Choroid plexus epithelial cell (primary cell): ENCODE results near the gene WT1.
A peak's percentile ranks its signal among the peaks of the same experiment; 100 is the strongest.
"Not testable (repeated sequence)": the region's sequence is repeated elsewhere in the genome, so short reads cannot be mapped to it uniquely, and the experiment has no call there.

Source experiments
- DNase-seq: peaks from one replicate; pipeline ENCODE4 v3.0.0-alpha.2; 2010; ENCODE audit warnings: low read depth
- H3K4me3 ChIP-seq: 2 replicates; pipeline ENCODE4 v1.5.1; 2011; ENCODE audit warnings: low read depth, mild to moderate bottlenecking, control low read depth, low read length, moderate library complexity
- TF ChIP-seq, protein P1 (sequence below): conservative IDR thresholded peaks from 2 replicates; pipeline ENCODE4 v1.5.1; 2011; ENCODE audit warnings: low read depth, mild to moderate bottlenecking, control low read depth, inconsistent platforms, low read length, moderate library complexity

WT1 gene

DNA sequence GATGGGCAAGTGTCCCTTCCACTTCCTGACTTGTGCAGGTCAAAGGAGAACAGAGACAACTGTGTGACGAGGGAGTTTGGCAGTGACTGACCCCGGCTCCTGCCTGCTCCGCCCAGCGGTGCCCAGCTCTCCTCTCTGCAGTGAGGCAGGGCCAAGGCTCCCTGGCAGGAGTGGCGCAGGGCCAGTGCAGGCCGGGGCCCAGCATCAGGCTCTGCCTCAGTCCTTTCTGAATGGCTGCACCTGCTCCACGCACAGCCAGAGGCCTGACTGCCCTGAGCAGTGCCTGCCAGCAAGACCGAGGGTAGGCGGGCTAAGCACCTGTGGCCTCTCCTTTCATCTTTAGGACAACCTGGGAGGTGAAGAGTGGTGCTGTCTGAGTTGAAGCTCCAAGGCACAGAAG is 54.2 kb downstream of the WT1 start:
- DNase-seq: no peak
- TF ChIP-seq, protein P1, sequence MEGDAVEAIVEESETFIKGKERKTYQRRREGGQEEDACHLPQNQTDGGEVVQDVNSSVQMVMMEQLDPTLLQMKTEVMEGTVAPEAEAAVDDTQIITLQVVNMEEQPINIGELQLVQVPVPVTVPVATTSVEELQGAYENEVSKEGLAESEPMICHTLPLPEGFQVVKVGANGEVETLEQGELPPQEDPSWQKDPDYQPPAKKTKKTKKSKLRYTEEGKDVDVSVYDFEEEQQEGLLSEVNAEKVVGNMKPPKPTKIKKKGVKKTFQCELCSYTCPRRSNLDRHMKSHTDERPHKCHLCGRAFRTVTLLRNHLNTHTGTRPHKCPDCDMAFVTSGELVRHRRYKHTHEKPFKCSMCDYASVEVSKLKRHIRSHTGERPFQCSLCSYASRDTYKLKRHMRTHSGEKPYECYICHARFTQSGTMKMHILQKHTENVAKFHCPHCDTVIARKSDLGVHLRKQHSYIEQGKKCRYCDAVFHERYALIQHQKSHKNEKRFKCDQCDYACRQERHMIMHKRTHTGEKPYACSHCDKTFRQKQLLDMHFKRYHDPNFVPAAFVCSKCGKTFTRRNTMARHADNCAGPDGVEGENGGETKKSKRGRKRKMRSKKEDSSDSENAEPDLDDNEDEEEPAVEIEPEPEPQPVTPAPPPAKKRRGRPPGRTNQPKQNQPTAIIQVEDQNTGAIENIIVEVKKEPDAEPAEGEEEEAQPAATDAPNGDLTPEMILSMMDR: no peak

DNA sequence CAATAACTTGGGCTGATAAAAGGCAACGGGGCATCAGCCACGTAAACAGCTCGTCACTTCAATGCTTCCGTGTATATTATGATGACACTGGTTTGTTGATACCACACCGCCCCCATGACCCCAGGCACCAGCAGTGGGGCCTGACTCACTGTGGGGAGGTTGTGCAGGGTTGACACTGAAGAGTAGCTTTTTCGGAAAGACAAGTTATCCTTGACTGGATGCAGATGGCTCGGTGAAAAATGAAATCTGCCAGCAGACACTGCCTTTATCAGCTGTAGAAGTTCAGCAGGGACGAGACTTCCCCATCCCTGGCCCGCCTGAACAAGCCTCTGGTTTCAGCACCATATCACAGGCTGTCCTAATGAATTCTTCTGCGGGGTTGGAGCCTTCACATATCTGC is 55.6 kb downstream of the WT1 start:
- TF ChIP-seq, protein P1: no peak
- no peak overlapping the region for H3K4me3 ChIP-seq
- no peak for DNase-seq

More for the DNA sequence above, 54.2 kb downstream of the WT1 start:
- no peak overlapping the region for H3K4me3 ChIP-seq

DNA sequence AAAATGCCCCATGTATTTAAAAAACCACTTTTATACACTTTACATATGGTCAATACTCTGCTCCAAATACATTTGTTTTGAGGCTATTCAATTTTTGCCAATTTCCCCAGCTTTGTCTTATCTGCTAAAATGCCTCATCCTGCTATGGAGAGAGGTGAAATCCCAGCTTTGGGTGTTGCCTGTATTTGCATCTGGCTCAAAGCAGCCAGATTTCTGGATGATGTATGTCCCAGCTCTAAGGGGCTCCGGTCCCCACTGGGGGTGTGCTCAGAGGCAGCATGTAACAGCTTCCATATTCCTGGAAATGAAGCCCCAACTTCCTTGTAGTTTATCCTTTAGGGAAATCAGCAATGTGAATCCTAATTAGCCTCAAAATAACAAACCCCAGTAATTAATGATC is 59.5 kb downstream of the WT1 start:
- DNase-seq: no peak
- H3K4me3 ChIP-seq: no peak overlapping the region
- TF ChIP-seq, protein P1: no peak

DNA sequence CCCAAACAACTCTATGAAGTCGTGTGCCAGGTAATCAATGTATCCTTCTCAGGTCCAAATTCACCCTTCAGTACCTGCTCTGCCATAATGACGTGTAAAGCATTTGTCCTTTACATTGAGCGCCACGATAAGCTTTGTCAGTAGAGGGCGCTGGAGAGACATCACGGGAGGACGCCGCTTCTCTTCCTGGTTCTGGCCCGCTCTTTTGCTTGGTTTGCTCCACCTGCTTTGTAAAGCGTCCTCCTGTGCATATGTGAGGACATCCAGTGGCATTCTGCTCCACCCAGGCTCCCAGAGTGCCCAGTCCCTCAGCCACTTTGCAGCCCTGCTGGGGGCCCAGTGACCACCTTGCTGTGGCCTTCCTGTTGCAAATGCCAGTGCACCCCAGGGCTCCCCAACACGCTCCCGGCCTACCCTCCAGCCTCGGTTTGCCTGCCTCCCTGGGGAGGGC is 61.1 kb downstream of the WT1 start:
- H3K4me3 ChIP-seq: no peak overlapping the region
- peak; percentile 46 for DNase-seq
- TF ChIP-seq, protein P1: peak; percentile 69

DNA sequence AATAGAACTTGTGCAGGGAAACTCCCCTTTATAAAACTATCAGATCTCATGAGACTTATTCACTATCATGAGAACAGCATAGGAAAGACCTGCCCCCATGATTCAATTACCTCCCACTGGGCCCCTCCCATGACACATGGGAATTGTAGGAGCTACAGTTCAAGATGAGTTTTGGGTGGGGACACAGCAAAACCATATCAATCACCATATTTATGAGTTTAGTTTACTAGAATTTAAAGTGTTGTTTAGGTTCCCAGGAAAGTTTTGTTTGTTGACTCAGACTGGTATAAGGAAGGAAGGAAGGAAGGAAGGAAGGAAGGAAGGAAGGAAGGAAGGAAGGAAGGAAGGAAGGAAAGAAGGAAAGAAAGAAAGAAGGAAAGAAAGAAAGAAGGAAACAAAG is 65.4 kb downstream of the WT1 start:
- DNase-seq, H3K4me3 ChIP-seq: not testable (repeated sequence)

DNA sequence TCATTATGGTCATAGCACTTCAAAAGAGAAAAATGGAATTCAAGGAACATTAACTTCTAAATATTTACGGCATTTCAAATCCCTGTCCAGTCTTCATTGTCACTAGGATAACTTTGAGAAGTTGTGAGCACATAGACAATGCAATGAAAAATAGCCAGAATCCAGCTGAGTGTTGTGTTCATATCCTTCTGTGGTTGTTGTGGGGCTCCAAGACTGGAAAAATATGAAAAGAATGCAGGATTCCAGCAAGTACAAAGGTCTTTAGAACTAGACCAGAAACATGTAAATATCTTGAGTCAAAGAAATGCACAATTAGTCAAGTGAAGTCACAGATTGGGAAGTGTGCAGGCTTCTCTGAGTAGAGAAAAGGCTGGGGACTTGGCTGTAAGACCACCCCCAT is 68.7 kb downstream of the WT1 start:
- peak; percentile 59 for DNase-seq
- no peak overlapping the region for H3K4me3 ChIP-seq
- TF ChIP-seq, protein P1: no peak

DNA sequence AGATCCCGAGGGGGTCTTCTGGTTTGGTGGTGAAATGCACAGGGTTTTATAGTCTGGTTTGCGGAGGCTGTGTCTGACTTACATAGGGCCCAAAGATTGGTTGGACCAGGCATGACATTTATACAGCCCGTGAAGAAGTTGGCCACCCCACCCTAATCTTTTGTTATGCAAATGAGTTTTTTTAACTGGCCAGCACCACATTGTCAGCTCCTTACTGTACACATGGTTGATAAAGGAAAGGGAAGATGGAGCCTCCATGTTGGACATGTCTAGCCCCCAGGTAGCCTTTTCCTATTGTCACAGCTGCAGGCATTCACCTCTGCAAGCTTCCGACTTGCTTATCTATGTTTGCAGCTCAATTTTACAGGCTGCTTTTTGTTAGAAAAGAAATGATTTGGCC is 70.1 kb downstream of the WT1 start:
- H3K4me3 ChIP-seq: no peak overlapping the region
- DNase-seq: no peak
- TF ChIP-seq, protein P1: no peak

DNA sequence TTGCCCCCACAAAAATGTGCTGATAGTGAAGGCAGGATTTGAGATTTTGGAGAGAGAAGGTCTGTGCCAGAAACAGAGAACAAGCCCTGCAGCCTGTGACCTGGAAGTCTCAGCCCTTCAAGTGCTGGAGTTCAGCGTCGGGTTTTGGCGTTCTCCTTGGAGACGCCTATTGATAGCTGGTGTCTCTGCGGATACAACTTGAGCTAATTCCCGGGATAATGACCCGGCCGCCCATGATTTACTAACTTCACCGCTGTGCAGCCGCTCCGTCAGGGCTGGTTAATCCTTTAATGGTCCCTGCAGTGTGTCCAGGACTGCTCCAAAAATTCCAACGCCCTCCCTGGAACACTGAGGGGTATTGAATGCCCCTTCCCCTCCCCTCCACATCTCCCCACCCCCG is 76.6 kb downstream of the WT1 start:
- TF ChIP-seq, protein P1: no peak
- no peak overlapping the region for H3K4me3 ChIP-seq
- DNase-seq: no peak
